HepG2 (cell line): ENCODE data around the gene CTNND1. TPM values are rescaled to one million over a fixed set of nuclear protein-coding genes. Genes with fewer than 3 reads are reported as not detected.

ENCODE experiments used
- ARNT ChIP-seq: fragments of 450-650 bp; IDR thresholded peaks from 2 replicates; pipeline ENCODE4 v1.6.1; 2017
- FOSL1 ChIP-seq: sonication (generic); formaldehyde crosslinking; IDR thresholded peaks from 2 replicates; pipeline ENCODE4 v1.9.0; 2021; ENCODE audit warnings: missing genetic modification reagents, borderline replicate concordance
- NR1H2 ChIP-seq: sonication (generic); formaldehyde crosslinking; IDR thresholded peaks from 2 replicates; pipeline ENCODE4 v1.8.1; 2022; ENCODE audit warnings: low read depth, missing genetic modification reagents, borderline replicate concordance
- RBM22 ChIP-seq: fragments of 200-400 bp; formaldehyde crosslinking; optimal IDR thresholded peaks from 2 replicates; pipeline ENCODE3; 2017; ENCODE audit warnings: mild to moderate bottlenecking, low read length, moderate library complexity
- SIX4 ChIP-seq: sonication (generic); formaldehyde crosslinking; IDR thresholded peaks from 2 replicates; pipeline ENCODE4 v1.4.0; 2020; ENCODE audit warnings: missing genetic modification reagents
- SP4 ChIP-seq: sonication (generic); formaldehyde crosslinking; IDR thresholded peaks from 2 replicates; pipeline ENCODE4 v1.8.1; 2023; ENCODE audit warnings: mild to moderate bottlenecking, missing genetic modification reagents
- ZBTB1 ChIP-seq: sonication (generic); formaldehyde crosslinking; IDR thresholded peaks from 2 replicates; pipeline ENCODE4 v1.4.0; 2020; ENCODE audit warnings: missing genetic modification reagents, borderline replicate concordance
- ZNF18 ChIP-seq: sonication (generic); formaldehyde crosslinking; IDR thresholded peaks from 2 replicates; pipeline ENCODE4 v1.8.0; 2022; ENCODE audit warnings: mild to moderate bottlenecking, missing genetic modification reagents; ENCODE audit not compliant: insufficient replicate concordance
- ZNF225 ChIP-seq: sonication (generic); formaldehyde crosslinking; IDR thresholded peaks from 2 replicates; pipeline ENCODE4 v1.4.0; 2020; ENCODE audit warnings: mild to moderate bottlenecking, missing genetic modification reagents
- ZNF484 ChIP-seq: sonication (generic); formaldehyde crosslinking; IDR thresholded peaks from 2 replicates; pipeline ENCODE4 v1.5.1; 2020; ENCODE audit warnings: mild to moderate bottlenecking, low read depth, missing genetic modification reagents, borderline replicate concordance
- ZNF574 ChIP-seq: sonication (generic); formaldehyde crosslinking; IDR thresholded peaks from 2 replicates; pipeline ENCODE4 v1.4.0; 2020; ENCODE audit warnings: missing genetic modification reagents
- ZNF609 ChIP-seq: sonication (generic); formaldehyde crosslinking; IDR thresholded peaks from 2 replicates; pipeline ENCODE4 v1.4.0; 2020; ENCODE audit warnings: mild to moderate bottlenecking, missing genetic modification reagents, borderline replicate concordance
- ZNF879 ChIP-seq: sonication (generic); formaldehyde crosslinking; IDR thresholded peaks from 2 replicates; pipeline ENCODE4 v1.8.1; 2023; ENCODE audit warnings: missing genetic modification reagents
- polyA plus RNA-seq, 8 experiments: library from polyadenylated mRNA; depleted of rRNA in 3 of 8; stranded (reverse) in 7 of 8; unstranded in 1 of 8; fragments of >200 nt; fragmentation: Illumina TruSeq in 4 of 8; extraction: Trizol in 4 of 8; gene quantifications; 2 replicates each; pipeline versions ENCODE4 v1.2.1 to v1.2.3, GENCODE V29; 2011 to 2016; ENCODE audit warnings: low read depth in 4 of 8, missing spikeins in 1 of 8, mixed read lengths in 1 of 8; ENCODE audit not compliant: insufficient read depth in 1 of 8
- total RNA-seq, 5 experiments: library from RNA; depleted of rRNA; stranded (reverse); fragments of >200 nt; fragmentation: Illumina TruSeq; extraction: Trizol; gene quantifications; 2 replicates each; pipeline ENCODE4 v1.2.3, GENCODE V29; 2016; ENCODE audit warnings: low read depth in 1 of 5

CTNND1 gene
- total and polyA plus RNA-seq, 2 of the 13 experiments (the other 11 are each of a cell fraction or from before 2014, with no cell fraction given), result 117 to 128 TPM

DNA sequence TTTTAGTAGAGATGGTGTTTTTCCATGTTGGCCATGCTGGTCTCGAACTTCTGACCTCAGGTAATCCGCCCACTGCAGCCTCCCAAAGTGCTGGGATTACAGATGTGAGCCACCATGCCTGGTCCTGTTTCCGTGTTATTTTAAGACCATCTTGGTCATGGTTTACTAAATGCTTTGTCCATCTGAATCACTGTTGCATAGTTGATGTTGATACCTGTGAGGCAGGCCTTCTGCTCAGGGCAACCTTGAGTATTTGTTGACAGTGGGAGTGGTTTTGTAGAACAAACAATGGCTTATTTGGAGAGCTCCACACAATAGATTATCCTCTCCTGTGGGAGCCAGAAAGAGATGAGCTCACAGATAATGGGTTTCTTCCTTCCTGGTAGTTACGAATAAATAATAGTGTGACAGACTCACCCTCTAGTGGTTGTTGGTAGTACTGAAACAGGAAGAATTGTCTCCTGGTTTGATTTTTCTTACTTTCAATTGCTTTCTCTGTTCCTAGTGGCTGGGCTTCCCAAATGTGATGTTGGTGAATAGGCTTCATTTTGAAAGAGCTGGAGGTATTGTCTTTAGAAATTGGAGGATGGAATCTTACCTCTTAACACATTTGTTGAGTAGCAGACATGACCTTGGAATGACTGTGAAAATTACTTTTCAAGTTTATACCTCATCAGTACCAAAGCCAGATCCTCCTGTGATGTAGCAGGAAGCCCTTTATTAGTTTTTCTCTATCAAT is 39.0 kb downstream of the CTNND1 start (continued):
- peak; percentile 88; the same call in 1 of the 2 replicates for TF ChIP-seq ZNF609
- TF ChIP-seq ZNF484 (CRISPR knock-in tag), result no peak
- TF ChIP-seq SP4 (CRISPR knock-in tag), result no peak
- no peak for TF ChIP-seq ZNF18
- no peak for TF ChIP-seq ZNF879 (CRISPR knock-in tag)
- no peak for TF ChIP-seq ARNT
- peak; percentile 72 for TF ChIP-seq RBM22
- no peak for TF ChIP-seq SIX4 (CRISPR knock-in tag)
- no peak for TF ChIP-seq NR1H2 (CRISPR knock-in tag)
- no peak for TF ChIP-seq ZNF574
- no peak for TF ChIP-seq FOSL1 (CRISPR knock-in tag)
- no peak for TF ChIP-seq ZBTB1 (CRISPR knock-in tag)
- TF ChIP-seq ZNF225, result no peak
